Gastroesophageal sphincter (tissue), 4 donors: ENCODE results near the gene USP24. TPM values are rescaled to one million over a fixed set of nuclear protein-coding genes. Genes with fewer than 3 reads are reported as not detected.

Experiments used
- ATAC-seq: fragments of 150-250 bp; one replicate; pipeline ENCODE4 v1.9.1; 2016; ENCODE audit warnings: mild to moderate bottlenecking, moderate library complexity
- H3K27ac ChIP-seq, 4 donors: fragments of 200-600 bp; sonication (generic) in 3 of 4; 1 replicate in 3 of 4; 2 replicates in 1 of 4; pipeline ENCODE4 v1.5.1; 2016 to 2019
- H3K27me3 ChIP-seq: fragments of 200-600 bp; sonication (generic); one replicate; pipeline ENCODE4 v1.5.1; 2019
- H3K36me3 ChIP-seq, 2 donors: fragments of 200-600 bp; sonication (generic); one replicate each; pipeline ENCODE4 v1.5.1; 2019; ENCODE audit warnings: control low read depth in 1 of 2
- H3K4me1 ChIP-seq, 3 donors: fragments of 200-600 bp; sonication (generic); 1 replicate in 2 of 3; 2 replicates in 1 of 3; pipeline ENCODE4 v1.5.1; 2016 to 2019; ENCODE audit warnings: control low read depth in 2 of 3
- H3K4me3 ChIP-seq, 2 donors: fragments of 200-600 bp; sonication (generic); one replicate each; pipeline ENCODE4 v1.5.1; 2019; ENCODE audit warnings: mild to moderate bottlenecking in 1 of 2, moderate library complexity in 1 of 2
- H3K9me3 ChIP-seq, 3 donors: fragments of 200-600 bp; sonication (generic); one replicate each; pipeline ENCODE4 v1.5.1; 2017 to 2019; ENCODE audit warnings: control low read depth in 2 of 3
- EP300 ChIP-seq: sonication (generic); formaldehyde crosslinking; IDR thresholded peaks from one replicate; pipeline ENCODE4 v1.6.1; 2017; ENCODE audit warnings: antibody characterized with exemption, mild to moderate bottlenecking
- POLR2A ChIP-seq, 2 donors: fragments of 450-650 bp; IDR thresholded peaks; one replicate each; pipeline ENCODE4 v1.6.1; 2017; ENCODE audit warnings: antibody characterized with exemption in 2 of 2, mild to moderate bottlenecking in 2 of 2, moderate library complexity in 1 of 2
- POLR2AphosphoS5 ChIP-seq: sonication (generic); formaldehyde crosslinking; IDR thresholded peaks from one replicate; pipeline ENCODE4 v1.6.1; 2017; ENCODE audit warnings: antibody characterized with exemption
- WGBS, 2 donors: methylation state at CpG; one replicate each; pipeline ENCODE4 v1.1.5; 2018; ENCODE audit warnings: low coverage in 1 of 2; 5-methylcytosine and 5-hydroxymethylcytosine counted together
- total RNA-seq, 4 donors: library from RNA; depleted of rRNA; stranded (reverse); fragments of >200 nt; gene quantifications; one replicate each; pipeline ENCODE4 v1.1.0, GENCODE V29; 2016
- TF ChIP-seq, protein P1 (sequence below), 4 experiments: fragments of 200-600 bp in 2 of 4; fragments of 450-650 bp in 2 of 4; sonication (generic) in 1 of 4; IDR thresholded peaks; one replicate each; pipeline ENCODE4 v1.5.1; 2017 to 2019; ENCODE audit warnings: antibody characterized with exemption in 4 of 4, mild to moderate bottlenecking in 2 of 4, moderate library complexity in 2 of 4

USP24 gene
- total RNA-seq, 4 donors from 2014 or later, result 36.8 to 54.8 (median 45.5) TPM

DNA sequence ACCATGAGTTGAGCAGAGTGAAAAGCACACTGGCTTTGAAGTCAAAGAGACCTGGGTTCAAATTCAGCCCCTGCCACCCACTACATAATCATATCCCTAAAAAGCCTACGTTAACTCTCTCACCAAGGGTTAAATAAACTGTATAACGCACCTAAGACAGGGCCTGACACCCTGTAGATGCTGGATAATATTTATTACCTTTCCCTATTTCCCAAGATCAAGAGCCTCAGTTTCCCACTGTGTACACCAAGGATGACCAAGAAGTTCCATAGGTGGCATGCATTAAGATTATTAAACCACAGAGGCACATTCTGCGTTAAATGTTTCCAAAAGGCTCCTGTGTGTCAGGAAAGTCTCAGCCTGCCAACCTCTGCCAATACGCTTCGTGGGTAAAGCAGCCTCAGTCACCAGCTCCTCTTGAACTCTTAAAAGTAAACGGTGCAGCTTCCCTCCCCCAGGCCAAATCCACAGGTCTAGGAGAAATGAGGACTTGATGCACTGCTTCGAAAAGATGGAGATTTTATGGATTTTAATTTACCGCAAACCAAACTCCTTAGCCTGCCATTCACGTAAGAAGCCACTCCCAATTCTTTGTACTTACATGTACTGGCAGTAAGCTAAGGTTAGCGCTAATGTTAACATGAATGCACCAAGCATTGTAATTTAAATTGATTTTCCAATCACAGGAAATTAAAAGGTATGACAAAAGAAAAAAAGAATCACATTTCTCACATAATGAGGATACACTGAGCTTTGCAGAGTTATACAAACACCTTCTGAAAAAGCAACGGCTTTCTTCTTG, 2.6 kb downstream of the USP24 start:
- Histone ChIP-seq H3K4me3 (peak overlapping the region; percentile 79 to 94), H3K27me3 (no peaks in the 10 kb centered on the region), H3K4me1 (peaks cover 4 to 85% (median 25%) of the 10 kb centered on the region in 3 donors), H3K36me3 (no peaks in the 10 kb centered on the region), H3K27ac (peak overlapping the region in 3 of 4 donors; percentile 2 to 98 (median 94)), H3K9me3 (no peaks in the 10 kb centered on the region)
- TF ChIP-seq, protein P1, sequence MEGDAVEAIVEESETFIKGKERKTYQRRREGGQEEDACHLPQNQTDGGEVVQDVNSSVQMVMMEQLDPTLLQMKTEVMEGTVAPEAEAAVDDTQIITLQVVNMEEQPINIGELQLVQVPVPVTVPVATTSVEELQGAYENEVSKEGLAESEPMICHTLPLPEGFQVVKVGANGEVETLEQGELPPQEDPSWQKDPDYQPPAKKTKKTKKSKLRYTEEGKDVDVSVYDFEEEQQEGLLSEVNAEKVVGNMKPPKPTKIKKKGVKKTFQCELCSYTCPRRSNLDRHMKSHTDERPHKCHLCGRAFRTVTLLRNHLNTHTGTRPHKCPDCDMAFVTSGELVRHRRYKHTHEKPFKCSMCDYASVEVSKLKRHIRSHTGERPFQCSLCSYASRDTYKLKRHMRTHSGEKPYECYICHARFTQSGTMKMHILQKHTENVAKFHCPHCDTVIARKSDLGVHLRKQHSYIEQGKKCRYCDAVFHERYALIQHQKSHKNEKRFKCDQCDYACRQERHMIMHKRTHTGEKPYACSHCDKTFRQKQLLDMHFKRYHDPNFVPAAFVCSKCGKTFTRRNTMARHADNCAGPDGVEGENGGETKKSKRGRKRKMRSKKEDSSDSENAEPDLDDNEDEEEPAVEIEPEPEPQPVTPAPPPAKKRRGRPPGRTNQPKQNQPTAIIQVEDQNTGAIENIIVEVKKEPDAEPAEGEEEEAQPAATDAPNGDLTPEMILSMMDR (IDR thresholded peaks at IDR 0.05), result no peak
- TF ChIP-seq POLR2A (IDR thresholded peaks at IDR 0.05) (no peak), EP300 (no peak), POLR2AphosphoS5 (no peak)
- 48 to 70% methylated on average over 7 to 11 of the region's 11 CpGs for WGBS, 2 donors
- ATAC-seq, result no peak

DNA sequence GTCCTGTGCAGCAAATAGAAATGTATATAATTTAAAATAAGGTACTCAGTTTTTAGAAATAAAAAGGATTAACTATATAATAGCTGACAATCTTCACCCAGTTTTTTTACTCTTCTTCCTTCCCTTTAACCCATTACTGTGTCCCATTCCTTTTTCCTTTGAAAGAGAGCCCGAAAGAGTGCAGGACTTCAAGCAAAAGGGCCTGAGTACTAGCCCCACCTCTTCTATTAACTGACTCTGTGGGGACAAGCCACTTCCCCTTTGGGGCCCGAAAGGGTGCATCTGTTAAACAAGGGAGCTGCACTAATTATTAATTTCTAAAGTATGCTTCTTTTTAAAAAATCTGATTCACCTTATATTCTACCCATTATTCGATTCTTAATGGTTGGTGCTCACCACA, 3.3 kb downstream of the USP24 start:
- H3K36me3 ChIP-seq, result no peaks in the 10 kb centered on the region
- peak overlapping the region in 1 of 2 donors; percentile 94 for H3K4me3 ChIP-seq
- H3K27ac ChIP-seq, result peak overlapping the region; percentile 2 to 98 (median 66)
- 43 to 53% methylated on average over 1 to 3 of the region's 3 CpGs for WGBS, 2 donors
- H3K27me3 ChIP-seq, result no peaks in the 10 kb centered on the region
- no peak for ATAC-seq
- no peaks in the 10 kb centered on the region for H3K9me3 ChIP-seq
- TF ChIP-seq POLR2A (IDR thresholded peaks at IDR 0.05) (no peak), POLR2AphosphoS5 (no peak), EP300 (no peak)
- TF ChIP-seq, protein P1 (IDR thresholded peaks at IDR 0.05), result no peak
- peaks cover 4 to 86% (median 26%) of the 10 kb centered on the region in 3 donors for H3K4me1 ChIP-seq

DNA sequence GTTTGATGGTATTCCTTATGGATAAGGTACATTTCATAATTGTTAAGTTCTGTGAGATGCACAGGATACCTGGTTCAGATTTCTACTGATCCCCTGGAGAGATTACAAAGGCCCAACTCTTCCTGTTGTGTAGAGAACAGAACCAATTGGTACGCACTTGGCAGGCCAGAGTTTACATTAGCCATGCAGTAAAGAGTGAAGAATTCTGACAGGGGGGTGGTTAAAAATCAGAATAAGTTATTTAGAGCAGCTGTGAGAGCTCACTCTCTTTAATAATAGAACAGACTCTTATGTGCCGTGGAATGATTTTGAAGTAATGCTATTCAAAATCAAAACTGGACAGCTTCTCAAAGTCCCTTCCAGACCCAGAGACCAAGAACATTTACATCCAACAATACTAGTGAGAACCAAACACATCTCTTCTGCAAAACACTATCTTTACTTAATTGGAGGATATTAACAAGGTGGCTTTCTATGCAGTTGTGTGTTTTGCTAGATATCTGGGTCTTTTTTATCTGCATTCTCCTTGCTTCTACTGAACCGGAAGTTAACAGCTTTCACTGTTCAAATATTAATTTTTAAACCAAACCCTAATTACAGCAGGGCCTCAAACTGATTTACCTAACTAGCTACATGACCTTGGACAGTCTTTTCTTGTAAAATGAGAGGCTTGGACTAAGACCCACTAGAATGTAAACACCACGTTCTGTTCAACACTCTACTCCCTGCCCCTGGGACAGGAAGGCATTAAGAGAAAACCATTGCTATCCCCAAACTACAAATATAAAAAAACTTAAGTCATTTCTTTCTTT, 4.0 kb downstream of the USP24 start:
- peak overlapping the region in 1 of 2 donors; percentile 94 for H3K4me3 ChIP-seq
- H3K4me1 ChIP-seq, result peaks cover 4 to 86% (median 25%) of the 10 kb centered on the region in 3 donors
- TF ChIP-seq EP300, result no peak
- no peak for TF ChIP-seq POLR2AphosphoS5
- TF ChIP-seq POLR2A (IDR thresholded peaks at IDR 0.05), result no peak
- TF ChIP-seq, protein P1 (IDR thresholded peaks at IDR 0.05), result no peak
- WGBS, 2 donors, result 10 to 11% methylated on average over 4 of the region's 4 CpGs
- H3K27me3 ChIP-seq, result no peaks in the 10 kb centered on the region
- peak overlapping the region; percentile 16 to 98 (median 66) for H3K27ac ChIP-seq
- H3K9me3 ChIP-seq, result no peaks in the 10 kb centered on the region
- ATAC-seq, result no peak
- no peaks in the 10 kb centered on the region for H3K36me3 ChIP-seq

DNA sequence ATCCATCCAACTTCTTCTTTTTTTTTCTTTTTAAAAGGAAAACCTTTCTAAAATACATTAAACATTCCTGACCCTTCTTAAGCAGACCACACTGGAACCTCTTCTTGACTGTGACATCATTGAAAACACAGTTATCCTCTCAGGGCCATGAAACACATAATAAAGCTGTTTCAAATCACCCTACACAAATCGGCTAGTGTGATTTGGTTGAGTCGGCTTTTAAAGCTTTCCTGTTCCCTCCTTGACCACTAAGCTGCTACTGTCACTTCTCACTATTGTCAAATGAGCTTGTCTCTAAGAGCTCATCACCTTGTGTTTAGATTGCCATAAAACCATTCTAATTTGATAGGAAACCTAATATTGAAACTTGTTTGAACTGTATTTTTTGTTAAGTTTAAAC, 5.9 kb downstream of the USP24 start:
- Histone ChIP-seq H3K4me1 (peaks cover 10 to 98% (median 27%) of the 10 kb centered on the region in 3 donors), H3K4me3 (no peak overlapping the region), H3K36me3 (no peaks in the 10 kb centered on the region), H3K9me3 (no peaks in the 10 kb centered on the region), H3K27ac (no peak overlapping the region), H3K27me3 (no peaks in the 10 kb centered on the region)
- no peak for ATAC-seq
- 0 to 16% methylated on average over 1 to 2 of the region's 2 CpGs for WGBS, 2 donors
- TF ChIP-seq POLR2A (IDR thresholded peaks at IDR 0.05), result no peak
- TF ChIP-seq, protein P1 (IDR thresholded peaks at IDR 0.05), result peak in 1 of 4 experiments; percentile 3
